Chondrocyte (in vitro differentiated cells): ENCODE results near the gene MARCHF11. TPM values are rescaled to one million over a fixed set of nuclear protein-coding genes. Genes with fewer than 3 reads are reported as not detected.

Source experiments
- DNase-seq: peaks from one replicate; pipeline ENCODE4 v3.0.0; 2021; ENCODE audit warnings: mixed read lengths, low spot score
- H3K27ac Mint-ChIP-seq: one replicate; pipeline ENCODE4 v1.8.0; 2021; ENCODE audit warnings: mild to moderate bottlenecking, moderate library complexity, mixed read lengths; ENCODE audit not compliant: unreplicated experiment
- H3K27me3 Mint-ChIP-seq: 2 replicates; pipeline ENCODE4 v1.8.0; 2021; ENCODE audit warnings: low read depth, mixed read lengths
- H3K36me3 Mint-ChIP-seq: 2 replicates; pipeline ENCODE4 v1.8.0; 2021; ENCODE audit warnings: low read depth, mixed read lengths
- H3K4me1 Mint-ChIP-seq: 2 replicates; pipeline ENCODE4 v1.8.0; 2021; ENCODE audit warnings: low read depth, mild to moderate bottlenecking, mixed read lengths
- H3K4me3 Mint-ChIP-seq: one replicate; pipeline ENCODE4 v1.8.0; 2021; ENCODE audit warnings: mild to moderate bottlenecking, moderate library complexity, mixed read lengths; ENCODE audit not compliant: unreplicated experiment
- H3K9me3 Mint-ChIP-seq: 2 replicates; pipeline ENCODE4 v1.8.0; 2021; ENCODE audit warnings: low read depth, mixed read lengths
- total RNA-seq: library from RNA; stranded (reverse); gene quantifications from 3 replicates; pipeline ENCODE4 v1.2.1, GENCODE V29; 2021
- TF ChIP-seq, protein P1 (sequence below): fragments of 200-600 bp; sonication (generic); IDR thresholded peaks from 2 replicates; pipeline ENCODE4 v1.5.0; 2021; ENCODE audit warnings: antibody characterized with exemption, mild to moderate bottlenecking, moderate library complexity

MARCHF11 gene
- total RNA-seq, 1 donor from 2014 or later, result not detected

- H3K4me3 Mint-ChIP-seq, result peak overlapping the region; percentile 42
- no peaks in the 10 kb centered on the region for H3K36me3 Mint-ChIP-seq
- H3K9me3 Mint-ChIP-seq, result peaks cover 6% of the 10 kb centered on the region
- H3K27ac Mint-ChIP-seq, result no peak overlapping the region
- TF ChIP-seq, protein P1, sequence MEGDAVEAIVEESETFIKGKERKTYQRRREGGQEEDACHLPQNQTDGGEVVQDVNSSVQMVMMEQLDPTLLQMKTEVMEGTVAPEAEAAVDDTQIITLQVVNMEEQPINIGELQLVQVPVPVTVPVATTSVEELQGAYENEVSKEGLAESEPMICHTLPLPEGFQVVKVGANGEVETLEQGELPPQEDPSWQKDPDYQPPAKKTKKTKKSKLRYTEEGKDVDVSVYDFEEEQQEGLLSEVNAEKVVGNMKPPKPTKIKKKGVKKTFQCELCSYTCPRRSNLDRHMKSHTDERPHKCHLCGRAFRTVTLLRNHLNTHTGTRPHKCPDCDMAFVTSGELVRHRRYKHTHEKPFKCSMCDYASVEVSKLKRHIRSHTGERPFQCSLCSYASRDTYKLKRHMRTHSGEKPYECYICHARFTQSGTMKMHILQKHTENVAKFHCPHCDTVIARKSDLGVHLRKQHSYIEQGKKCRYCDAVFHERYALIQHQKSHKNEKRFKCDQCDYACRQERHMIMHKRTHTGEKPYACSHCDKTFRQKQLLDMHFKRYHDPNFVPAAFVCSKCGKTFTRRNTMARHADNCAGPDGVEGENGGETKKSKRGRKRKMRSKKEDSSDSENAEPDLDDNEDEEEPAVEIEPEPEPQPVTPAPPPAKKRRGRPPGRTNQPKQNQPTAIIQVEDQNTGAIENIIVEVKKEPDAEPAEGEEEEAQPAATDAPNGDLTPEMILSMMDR, result peak; percentile 37
- peaks cover 47% of the 10 kb centered on the region for H3K27me3 Mint-ChIP-seq
- H3K4me1 Mint-ChIP-seq, result peaks cover 4% of the 10 kb centered on the region
- peak; percentile 92 for DNase-seq
Measured at GRCh38 chr5:16178745-16179372, 732 bp downstream of the MARCHF11 start.

GRCh38 chr5:16169550-16169949 lies 10.0 kb downstream of the MARCHF11 start:
- Mint-ChIP-seq H3K4me1 (no peaks in the 10 kb centered on the region), H3K9me3 (no peaks in the 10 kb centered on the region), H3K27ac (no peak overlapping the region), H3K36me3 (no peaks in the 10 kb centered on the region), H3K4me3 (no peak overlapping the region), H3K27me3 (peaks cover 29% of the 10 kb centered on the region)
- no peak for DNase-seq
- TF ChIP-seq, protein P1, result no peak

- H3K4me1 Mint-ChIP-seq, result no peaks in the 10 kb centered on the region
- no peak for DNase-seq
- TF ChIP-seq, protein P1, result peak; percentile 82
- peaks cover 26% of the 10 kb centered on the region for H3K27me3 Mint-ChIP-seq
- no peaks in the 10 kb centered on the region for H3K36me3 Mint-ChIP-seq
- H3K4me3 Mint-ChIP-seq, result no peak overlapping the region
- H3K27ac Mint-ChIP-seq, result no peak overlapping the region
- peaks cover 12% of the 10 kb centered on the region for H3K9me3 Mint-ChIP-seq
Measured at GRCh38 chr5:16160706-16161105, 18.9 kb downstream of the MARCHF11 start.

GRCh38 chr5:16159636-16160035 lies 20.0 kb downstream of the MARCHF11 start:
- TF ChIP-seq, protein P1, result no peak
- no peak for DNase-seq
- Mint-ChIP-seq H3K27me3 (peaks cover 16% of the 10 kb centered on the region), H3K4me1 (no peaks in the 10 kb centered on the region), H3K4me3 (no peak overlapping the region), H3K9me3 (peaks cover 12% of the 10 kb centered on the region), H3K36me3 (no peaks in the 10 kb centered on the region), H3K27ac (no peak overlapping the region)

GRCh38 chr5:16156152-16156551 lies 23.4 kb downstream of the MARCHF11 start:
- Mint-ChIP-seq H3K36me3 (no peaks in the 10 kb centered on the region), H3K27ac (no peak overlapping the region)
- TF ChIP-seq, protein P1, result no peak

More at GRCh38 chr5:16156152-16156551, 23.4 kb downstream of the MARCHF11 start:
- Mint-ChIP-seq H3K4me1 (no peaks in the 10 kb centered on the region), H3K9me3 (peaks cover 12% of the 10 kb centered on the region), H3K27me3 (peaks cover 2% of the 10 kb centered on the region), H3K4me3 (no peak overlapping the region)
- no peak for DNase-seq
